Mesendoderm (in vitro differentiated cells): ENCODE measurements around the gene TP63.

Source experiments
- DNase-seq: peaks from one replicate; pipeline ENCODE4 v3.0.0; 2013
- H2AK5ac ChIP-seq: 2 replicates; pipeline ENCODE4 v1.6.1; 2013; ENCODE audit warnings: low read length, inconsistent platforms
- H2BK120ac ChIP-seq: 2 replicates; pipeline ENCODE4 v1.6.1; 2013; ENCODE audit warnings: low read depth, mild to moderate bottlenecking, low read length, moderate library complexity, mixed read lengths
- H2BK15ac ChIP-seq: replicated peaks from 2 replicates; pipeline ENCODE4 v1.6.1; 2013; ENCODE audit warnings: low read depth, mild to moderate bottlenecking, moderate library complexity
- H2BK5ac ChIP-seq: 2 replicates; pipeline ENCODE4 v1.6.1; 2013; ENCODE audit warnings: low read length, inconsistent platforms
- H3K18ac ChIP-seq: 2 replicates; pipeline ENCODE4 v1.6.1; 2013; ENCODE audit warnings: mild to moderate bottlenecking, low read length, mixed read lengths
- H3K23ac ChIP-seq: one replicate; pipeline ENCODE4 v1.6.1; 2013; ENCODE audit warnings: low read length
- H3K27ac ChIP-seq: 2 replicates; pipeline ENCODE4 v1.5.1; 2013; ENCODE audit warnings: low read depth, mild to moderate bottlenecking, inconsistent platforms, low read length, moderate library complexity
- H3K27me3 ChIP-seq: 2 replicates; pipeline ENCODE4 v1.6.1; 2013; ENCODE audit warnings: low read length, control low read depth, mild to moderate bottlenecking, inconsistent platforms; ENCODE audit not compliant: insufficient read depth, poor library complexity
- H3K36me3 ChIP-seq: 2 replicates; pipeline ENCODE4 v1.6.1; 2013; ENCODE audit warnings: low read length, inconsistent platforms; ENCODE audit not compliant: control insufficient read depth, insufficient read depth
- H3K4ac ChIP-seq: one replicate; pipeline ENCODE4 v1.6.1; 2013; ENCODE audit warnings: low read depth, mild to moderate bottlenecking, low read length, moderate library complexity
- H3K4me1 ChIP-seq: 2 replicates; pipeline ENCODE4 v1.6.1; 2013; ENCODE audit warnings: low read depth, low read length, inconsistent platforms; ENCODE audit not compliant: control insufficient read depth
- H3K4me2 ChIP-seq: 2 replicates; pipeline ENCODE4 v1.6.1; 2013; ENCODE audit warnings: low read length
- H3K4me3 ChIP-seq: 2 replicates; pipeline ENCODE4 v1.5.1; 2013; ENCODE audit warnings: mild to moderate bottlenecking, low read length
- H3K56ac ChIP-seq: one replicate; pipeline ENCODE4 v1.6.1; 2013; ENCODE audit warnings: low read length
- H3K79me1 ChIP-seq: 2 replicates; pipeline ENCODE4 v1.6.1; 2013; ENCODE audit warnings: low read length, inconsistent platforms
- H3K79me2 ChIP-seq: 2 replicates; pipeline ENCODE4 v1.6.1; 2013; ENCODE audit warnings: mild to moderate bottlenecking, low read length; ENCODE audit not compliant: control insufficient read depth, insufficient read depth
- H3K9ac ChIP-seq: 2 replicates; pipeline ENCODE4 v1.6.1; 2013; ENCODE audit warnings: low read length, inconsistent platforms
- H4K5ac ChIP-seq: one replicate; pipeline ENCODE4 v1.6.1; 2013; ENCODE audit warnings: low read length
- H4K8ac ChIP-seq: one replicate; pipeline ENCODE4 v1.6.1; 2013; ENCODE audit warnings: low read depth, mild to moderate bottlenecking, control low read depth, low read length, moderate library complexity
- WGBS: extraction: QIAGEN DNeasy Blood & Tissue Kit; methylation state at CpG from one replicate; pipeline ENCODE4 v1.1.7; 2013; ENCODE audit warnings: low lambda C conversion rate, missing lambda C conversion rate; ENCODE audit not compliant: insufficient coverage; ENCODE audit errors: extremely low coverage; 5-methylcytosine and 5-hydroxymethylcytosine counted together

Gene TP63

GRCh38 chr3:189695400-189695799 lies 64.2 kb downstream of the TP63 start:
- H3K18ac ChIP-seq, result no peak overlapping the region
- H2BK120ac ChIP-seq, result no peak overlapping the region
- H3K36me3 ChIP-seq, result no peaks in the 10 kb centered on the region
- no peaks in the 10 kb centered on the region for H3K4me1 ChIP-seq
- H3K4ac ChIP-seq, result no peak overlapping the region
- H2BK5ac ChIP-seq, result no peak overlapping the region
- H4K5ac ChIP-seq, result no peak overlapping the region
- no CpG with 5 or more reads among the region's 2 CpGs for WGBS
- DNase-seq, result no peak
- no peaks in the 10 kb centered on the region for H3K79me2 ChIP-seq
- no peak overlapping the region for H3K23ac ChIP-seq
- no peak overlapping the region for H3K9ac ChIP-seq
- no peak overlapping the region for H4K8ac ChIP-seq
- H3K4me3 ChIP-seq, result no peak overlapping the region
- H3K79me1 ChIP-seq, result no peaks in the 10 kb centered on the region
- H3K4me2 ChIP-seq, result no peak overlapping the region
- H2BK15ac ChIP-seq, result no peak overlapping the region
- no peaks in the 10 kb centered on the region for H3K27me3 ChIP-seq
- no peak overlapping the region for H3K27ac ChIP-seq
- no peak overlapping the region for H3K56ac ChIP-seq
- no peak overlapping the region for H2AK5ac ChIP-seq

DNA sequence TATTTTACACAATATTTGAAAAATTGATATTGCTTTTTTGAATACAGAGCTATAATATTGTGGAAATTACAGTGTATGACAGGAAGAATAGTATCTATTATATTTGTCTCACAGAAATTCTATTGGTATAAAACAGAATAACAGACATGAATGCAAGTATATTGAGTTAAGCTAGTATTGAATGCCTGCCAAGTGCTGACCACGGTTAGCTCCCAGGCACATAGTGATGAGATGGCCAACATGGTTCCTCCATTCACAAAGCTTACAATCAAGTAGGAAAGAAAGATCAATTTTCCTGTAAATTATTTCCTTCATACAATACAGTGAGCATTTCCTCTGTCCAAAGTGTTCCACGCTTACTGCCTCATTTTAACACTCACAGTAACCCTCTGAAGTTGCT lies 67.6 kb downstream of the TP63 start:
- no peak overlapping the region for H3K56ac ChIP-seq
- no peak for DNase-seq
- no CpG with 5 or more reads among the region's 2 CpGs for WGBS

GRCh38 chr3:189699885-189700284 lies 68.7 kb downstream of the TP63 start:
- H3K79me1 ChIP-seq, result no peaks in the 10 kb centered on the region
- no peak overlapping the region for H3K9ac ChIP-seq
- H3K23ac ChIP-seq, result no peak overlapping the region
- H3K4me1 ChIP-seq, result no peaks in the 10 kb centered on the region
- H3K18ac ChIP-seq, result no peak overlapping the region
- H3K4ac ChIP-seq, result no peak overlapping the region
- no peaks in the 10 kb centered on the region for H3K27me3 ChIP-seq
- H3K36me3 ChIP-seq, result no peaks in the 10 kb centered on the region
- H2BK120ac ChIP-seq, result no peak overlapping the region
- H3K4me2 ChIP-seq, result no peak overlapping the region
- no peak overlapping the region for H4K8ac ChIP-seq
- no peaks in the 10 kb centered on the region for H3K79me2 ChIP-seq
- H3K27ac ChIP-seq, result no peak overlapping the region
- H2BK15ac ChIP-seq, result no peak overlapping the region
- H2AK5ac ChIP-seq, result no peak overlapping the region
- WGBS, result no CpG with 5 or more reads among the region's 1 CpG
- no peak overlapping the region for H3K4me3 ChIP-seq
- no peak overlapping the region for H3K56ac ChIP-seq
- no peak overlapping the region for H4K5ac ChIP-seq
- H2BK5ac ChIP-seq, result no peak overlapping the region
- DNase-seq, result no peak

More for the DNA sequence above, 67.6 kb downstream of the TP63 start:
- no peak overlapping the region for H3K4me2 ChIP-seq
- H4K8ac ChIP-seq, result no peak overlapping the region
- H3K27me3 ChIP-seq, result no peaks in the 10 kb centered on the region
- no peak overlapping the region for H2AK5ac ChIP-seq
- H2BK15ac ChIP-seq, result no peak overlapping the region
- H3K4me1 ChIP-seq, result no peaks in the 10 kb centered on the region
- H2BK120ac ChIP-seq, result no peak overlapping the region
- H3K23ac ChIP-seq, result no peak overlapping the region
- H3K4ac ChIP-seq, result no peak overlapping the region
- H3K18ac ChIP-seq, result no peak overlapping the region
- H3K9ac ChIP-seq, result no peak overlapping the region
- H3K4me3 ChIP-seq, result no peak overlapping the region
- no peak overlapping the region for H4K5ac ChIP-seq
- H2BK5ac ChIP-seq, result no peak overlapping the region
- H3K27ac ChIP-seq, result no peak overlapping the region
- H3K36me3 ChIP-seq, result no peaks in the 10 kb centered on the region
- H3K79me2 ChIP-seq, result no peaks in the 10 kb centered on the region
- no peaks in the 10 kb centered on the region for H3K79me1 ChIP-seq

GRCh38 chr3:189702066-189702646 lies 71.0 kb downstream of the TP63 start:
- H3K56ac ChIP-seq, result no peak overlapping the region
- no peaks in the 10 kb centered on the region for H3K4me1 ChIP-seq
- no peak overlapping the region for H2BK5ac ChIP-seq
- no peak overlapping the region for H3K9ac ChIP-seq
- H3K27ac ChIP-seq, result no peak overlapping the region
- no peaks in the 10 kb centered on the region for H3K79me1 ChIP-seq
- H3K4me3 ChIP-seq, result no peak overlapping the region
- no peaks in the 10 kb centered on the region for H3K36me3 ChIP-seq
- no peaks in the 10 kb centered on the region for H3K79me2 ChIP-seq
- no peak overlapping the region for H3K18ac ChIP-seq
- no peak overlapping the region for H4K8ac ChIP-seq
- no CpG with 5 or more reads among the region's 1 CpG for WGBS
- H3K4me2 ChIP-seq, result no peak overlapping the region
- no peaks in the 10 kb centered on the region for H3K27me3 ChIP-seq
- H4K5ac ChIP-seq, result no peak overlapping the region
- no peak overlapping the region for H2AK5ac ChIP-seq
- DNase-seq, result peak; percentile 81
- no peak overlapping the region for H3K4ac ChIP-seq
- no peak overlapping the region for H2BK120ac ChIP-seq
- no peak overlapping the region for H3K23ac ChIP-seq
- H2BK15ac ChIP-seq, result no peak overlapping the region

DNA sequence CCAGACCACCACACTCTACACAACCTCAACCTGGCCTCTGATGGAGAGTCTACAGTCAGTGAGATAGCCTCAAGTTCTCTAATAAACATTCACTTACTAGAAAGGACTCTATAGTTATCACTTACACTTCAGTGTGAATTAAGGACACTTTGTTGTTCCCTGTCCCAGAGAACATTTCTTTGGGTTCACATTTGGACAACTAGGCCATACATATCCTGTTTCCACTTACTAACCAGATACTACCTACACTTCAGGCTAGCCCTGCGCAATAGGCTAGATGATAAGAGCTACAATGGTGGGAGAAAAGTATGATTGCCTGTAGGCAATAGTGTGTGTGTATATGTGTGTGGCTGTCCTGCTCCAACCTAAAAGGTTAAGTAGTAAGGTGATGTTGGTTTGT lies 72.7 kb downstream of the TP63 start:
- Histone ChIP-seq H2AK5ac (no peak overlapping the region), H4K8ac (no peak overlapping the region), H3K4me2 (no peak overlapping the region), H4K5ac (no peak overlapping the region), H3K56ac (no peak overlapping the region), H3K18ac (no peak overlapping the region), H3K79me1 (no peaks in the 10 kb centered on the region), H3K79me2 (no peaks in the 10 kb centered on the region), H3K23ac (no peak overlapping the region), H3K4me1 (no peaks in the 10 kb centered on the region), H3K27me3 (no peaks in the 10 kb centered on the region), H3K27ac (no peak overlapping the region), H2BK120ac (no peak overlapping the region), H3K9ac (no peak overlapping the region), H3K4ac (no peak overlapping the region), H3K36me3 (no peaks in the 10 kb centered on the region), H3K4me3 (no peak overlapping the region), H2BK5ac (no peak overlapping the region), H2BK15ac (no peak overlapping the region)
- whole genome bisulfite sequencing, result no CpG with 5 or more reads among the region's 1 CpG
- DNase-seq, result no peak

GRCh38 chr3:189708375-189708774 lies 77.2 kb downstream of the TP63 start:
- Histone ChIP-seq H3K9ac (no peak overlapping the region), H3K4me1 (no peaks in the 10 kb centered on the region), H3K79me2 (no peaks in the 10 kb centered on the region), H2AK5ac (no peak overlapping the region), H3K4ac (no peak overlapping the region), H2BK120ac (no peak overlapping the region), H3K18ac (no peak overlapping the region), H2BK5ac (no peak overlapping the region), H3K36me3 (no peaks in the 10 kb centered on the region), H4K5ac (no peak overlapping the region), H3K4me2 (no peak overlapping the region), H3K23ac (no peak overlapping the region), H3K27ac (no peak overlapping the region), H3K56ac (no peak overlapping the region), H4K8ac (no peak overlapping the region), H3K4me3 (no peak overlapping the region), H3K27me3 (no peaks in the 10 kb centered on the region), H3K79me1 (no peaks in the 10 kb centered on the region), H2BK15ac (no peak overlapping the region)
- no CpG with 5 or more reads among the region's 3 CpGs for WGBS
- no peak for DNase-seq
